ENCODE data around the gene ABT1.
"Not testable (repeated sequence)": the region's sequence is repeated elsewhere in the genome, so short reads cannot be mapped to it uniquely, and the experiment has no call there.

Gene ABT1

DNA sequence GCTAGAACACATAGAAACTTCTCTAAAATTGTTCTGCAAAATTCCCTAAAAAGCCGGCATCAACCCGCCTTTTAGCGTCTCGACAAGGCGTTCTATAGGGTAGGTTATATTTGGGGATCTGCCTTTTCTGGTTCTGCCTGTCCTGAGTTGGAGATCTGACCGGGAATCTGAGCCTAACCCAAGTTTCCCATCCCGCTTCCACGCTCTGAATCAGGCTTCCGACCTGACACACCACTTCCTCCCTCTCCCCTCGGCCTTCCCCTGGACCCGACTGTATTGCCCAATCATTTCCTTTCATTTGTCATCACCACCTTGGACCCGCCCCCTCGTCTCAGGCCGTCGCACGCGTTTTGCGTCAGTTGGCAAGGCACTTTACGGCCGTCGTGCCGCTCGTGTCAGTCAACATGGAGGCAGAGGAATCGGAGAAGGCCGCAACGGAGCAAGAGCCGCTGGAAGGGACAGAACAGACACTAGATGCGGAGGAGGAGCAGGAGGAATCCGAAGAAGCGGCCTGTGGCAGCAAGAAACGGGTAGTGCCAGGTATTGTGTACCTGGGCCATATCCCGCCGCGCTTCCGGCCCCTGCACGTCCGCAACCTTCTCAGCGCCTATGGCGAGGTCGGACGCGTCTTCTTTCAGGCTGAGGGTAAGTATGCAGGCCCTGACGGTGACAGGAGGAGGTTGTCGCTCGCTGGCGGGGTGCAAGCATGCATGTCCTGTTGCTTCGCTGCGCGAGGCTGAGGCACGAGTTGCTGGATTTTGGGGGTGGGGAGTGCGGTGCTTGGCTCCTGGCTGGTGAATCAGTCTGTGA lies at the start of gene ABT1:
Gene ABT1 (plus strand): TSS at position 375 of the 810 bp plus-strand sequence. CDS start 30 bp downstream, at position 405.
- Histone ChIP-seq H4K20me1 (ENCODE audit: low read depth, low read length) (no peaks in the 10 kb centered on the region), H3K27ac (ENCODE audit: low read depth, low read length) (peak within 1 kb of the TSS; percentile 49), H3K9me3 (ENCODE audit: insufficient read depth, low read length) (no peaks in the 10 kb centered on the region), H3F3A (ENCODE audit: insufficient read depth) (peaks cover 18% of the 10 kb centered on the region; the same call in 1 of the 2 replicates), H3K4me3 (ENCODE audit: insufficient read depth, low read length, poor library complexity, severe bottlenecking) (peak within 1 kb of the TSS; percentile 84), H3K4me2 (ENCODE audit: low read depth, low read length, poor library complexity, severe bottlenecking) (peak within 1 kb of the TSS; percentile 91), H3K36me3 (ENCODE audit: low read length) (peaks cover 18% of the 10 kb centered on the region; the same call in 1 of the 2 replicates), H3K27me3 (ENCODE audit: low read length) (no peaks in the 10 kb centered on the region), H3K9me2 (replicated peaks; ENCODE audit: insufficient read depth, low read length) (no peaks in the 10 kb centered on the region), H3K79me2 (ENCODE audit: insufficient read depth, low read length) (peaks cover 20% of the 10 kb centered on the region), H3K9ac (ENCODE audit: low read length) (peak within 1 kb of the TSS; percentile 79), H2AFZ (ENCODE audit: low read depth, low read length, severe bottlenecking) (peak within 1 kb of the TSS; percentile 92)
- TF ChIP-seq EZH2phosphoT487 (conservative IDR thresholded peaks at IDR 0.05; ENCODE audit: low read length) (no peak), CTCF (IDR thresholded peaks at IDR 0.05; ENCODE audit: insufficient read depth, low read length, poor library complexity, severe bottlenecking) (no peak)

- not testable (repeated sequence) for H3K27ac ChIP-seq (ENCODE audit: low read depth, low read length); H2AFZ ChIP-seq (ENCODE audit: low read depth, low read length, severe bottlenecking); H3K4me3 ChIP-seq (ENCODE audit: insufficient read depth, low read length, poor library complexity, severe bottlenecking); H3K27me3 ChIP-seq (ENCODE audit: low read length); H3K9ac ChIP-seq (ENCODE audit: low read length); H4K20me1 ChIP-seq (ENCODE audit: low read depth, low read length); H3K9me2 ChIP-seq (replicated peaks; ENCODE audit: insufficient read depth, low read length); H3K9me3 ChIP-seq (ENCODE audit: insufficient read depth, low read length); H3K4me2 ChIP-seq (ENCODE audit: low read depth, low read length, poor library complexity, severe bottlenecking)
- H3K79me2 ChIP-seq (ENCODE audit: insufficient read depth, low read length) = peaks cover 21% of the 10 kb centered on the region
- peaks cover 33% of the 10 kb centered on the region for H3F3A ChIP-seq (ENCODE audit: insufficient read depth)
- peaks cover 30% of the 10 kb centered on the region for H3K36me3 ChIP-seq (ENCODE audit: low read length)
These were observed 49.4 kb upstream of the ABT1 start for GRCh38 chr6:26547363-26547762.

- Histone ChIP-seq H3F3A (ENCODE audit: insufficient read depth) (peaks cover 54% of the 10 kb centered on the region), H3K27ac (ENCODE audit: low read depth, low read length) (peak overlapping the region; percentile 32), H3K9me2 (replicated peaks; ENCODE audit: insufficient read depth, low read length) (no peaks in the 10 kb centered on the region), H3K36me3 (ENCODE audit: low read length) (peaks cover 9% of the 10 kb centered on the region), H3K9ac (ENCODE audit: low read length) (peak overlapping the region; percentile 57), H3K9me3 (ENCODE audit: insufficient read depth, low read length) (no peaks in the 10 kb centered on the region), H3K79me2 (ENCODE audit: insufficient read depth, low read length) (no peaks in the 10 kb centered on the region), H4K20me1 (ENCODE audit: low read depth, low read length) (no peaks in the 10 kb centered on the region), H3K4me3 (ENCODE audit: insufficient read depth, low read length, poor library complexity, severe bottlenecking) (peak overlapping the region; percentile 61), H2AFZ (ENCODE audit: low read depth, low read length, severe bottlenecking) (peak overlapping the region; percentile 96), H3K4me2 (ENCODE audit: low read depth, low read length, poor library complexity, severe bottlenecking) (peak overlapping the region; percentile 62), H3K27me3 (ENCODE audit: low read length) (no peaks in the 10 kb centered on the region)
- TF ChIP-seq CTCF (IDR thresholded peaks at IDR 0.05; ENCODE audit: insufficient read depth, low read length, poor library complexity, severe bottlenecking) (no peak), EZH2phosphoT487 (conservative IDR thresholded peaks at IDR 0.05; ENCODE audit: low read length) (no peak)
These were observed 46.3 kb upstream of the ABT1 start for GRCh38 chr6:26550250-26550993.
